ENCODE data around the gene PHPT1.

DNA sequence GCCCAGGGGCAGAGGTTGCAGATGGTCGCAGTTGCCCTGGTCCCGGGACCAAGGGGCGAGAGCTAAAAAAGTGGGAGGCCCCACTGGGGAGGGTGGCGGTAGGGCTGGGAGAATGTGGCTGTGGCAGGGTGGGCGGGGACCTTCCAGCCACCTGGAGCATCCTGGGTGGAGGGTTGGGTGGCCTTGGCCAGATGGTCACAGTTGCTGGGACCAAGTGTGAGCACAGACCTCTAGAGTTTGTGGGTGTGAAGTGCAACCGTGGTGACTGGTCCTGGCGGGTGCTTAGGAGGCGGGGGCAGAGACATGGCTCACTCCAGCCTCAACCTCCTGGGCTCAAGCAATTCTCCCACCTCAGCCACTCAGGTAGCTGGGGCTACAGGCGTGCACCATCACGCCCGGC lies 31.4 kb downstream of the PHPT1 start:
- TF ChIP-seq CTCF (conservative IDR thresholded peaks at IDR 0.05 in 1 of 2, IDR thresholded peaks at IDR 0.05 in 1 of 2; ENCODE audit: low read depth in 1 of 2, low read length in 2 of 2) (no peak), EZH2 (IDR thresholded peaks at IDR 0.05; ENCODE audit: low read length, missing control alignments) (no peak)
